Activated naive CD8-positive, alpha-beta T cell treated with anti-CD3 and anti-CD28 coated beads, Interleukin-2, amount 50 U/mL, for 24 hours (primary cell): Measurements from ENCODE around the gene MLLT1.

Source experiments
- ATAC-seq: fragments of 150-1000 bp; cut with Tn5 transposase; one replicate; pipeline ENCODE4 v1.10.0; 2021
- DNase-seq: peaks from one replicate; pipeline ENCODE4 v3.0.0; 2021
- H3K27ac Mint-ChIP-seq: one replicate; pipeline ENCODE4 v1.8.0; 2021; ENCODE audit warnings: mild to moderate bottlenecking, mixed read lengths
- H3K27me3 Mint-ChIP-seq: one replicate; pipeline ENCODE4 v1.8.0; 2021; ENCODE audit warnings: mixed read lengths
- H3K36me3 Mint-ChIP-seq: one replicate; pipeline ENCODE4 v1.8.0; 2021; ENCODE audit warnings: low read depth, mixed read lengths
- H3K4me1 Mint-ChIP-seq: one replicate; pipeline ENCODE4 v1.8.0; 2021; ENCODE audit warnings: mixed read lengths
- H3K4me3 Mint-ChIP-seq: one replicate; pipeline ENCODE4 v1.8.0; 2021; ENCODE audit warnings: mild to moderate bottlenecking, moderate library complexity, mixed read lengths
- H3K9me3 Mint-ChIP-seq: one replicate; pipeline ENCODE4 v1.8.0; 2021; ENCODE audit warnings: mixed read lengths

MLLT1 gene

DNA sequence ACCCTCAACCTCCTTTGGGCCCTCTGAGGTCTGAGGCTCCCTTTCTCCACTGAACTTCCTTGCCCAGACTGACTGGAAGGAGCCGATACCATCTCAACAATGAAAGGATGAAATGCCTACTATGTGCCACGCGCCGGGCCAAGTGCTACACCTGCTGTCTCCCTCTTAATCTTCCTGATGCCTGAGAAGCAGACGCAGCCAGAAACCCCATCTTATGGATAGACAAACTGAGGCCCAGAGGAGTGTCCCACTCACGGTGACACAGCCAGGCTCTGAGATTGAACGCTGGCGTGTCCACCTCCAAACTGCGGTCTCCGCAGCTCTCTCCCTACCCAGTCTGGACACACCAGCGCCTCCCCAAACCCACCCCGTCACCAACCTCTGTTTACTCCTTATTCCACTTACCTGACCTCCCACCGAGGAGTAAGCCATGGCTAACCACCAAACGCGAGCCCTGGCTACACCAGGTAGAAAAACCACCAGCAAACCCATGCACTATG, 20.9 kb downstream of the MLLT1 start:
- peaks cover 35% of the 10 kb centered on the region for H3K36me3 Mint-ChIP-seq
- ATAC-seq = no peak
- no peak overlapping the region for H3K4me3 Mint-ChIP-seq
- H3K4me1 Mint-ChIP-seq = peaks cover 25% of the 10 kb centered on the region
- DNase-seq = no peak
- no peak overlapping the region for H3K27ac Mint-ChIP-seq
- no peaks in the 10 kb centered on the region for H3K27me3 Mint-ChIP-seq
- H3K9me3 Mint-ChIP-seq = no peaks in the 10 kb centered on the region

DNA sequence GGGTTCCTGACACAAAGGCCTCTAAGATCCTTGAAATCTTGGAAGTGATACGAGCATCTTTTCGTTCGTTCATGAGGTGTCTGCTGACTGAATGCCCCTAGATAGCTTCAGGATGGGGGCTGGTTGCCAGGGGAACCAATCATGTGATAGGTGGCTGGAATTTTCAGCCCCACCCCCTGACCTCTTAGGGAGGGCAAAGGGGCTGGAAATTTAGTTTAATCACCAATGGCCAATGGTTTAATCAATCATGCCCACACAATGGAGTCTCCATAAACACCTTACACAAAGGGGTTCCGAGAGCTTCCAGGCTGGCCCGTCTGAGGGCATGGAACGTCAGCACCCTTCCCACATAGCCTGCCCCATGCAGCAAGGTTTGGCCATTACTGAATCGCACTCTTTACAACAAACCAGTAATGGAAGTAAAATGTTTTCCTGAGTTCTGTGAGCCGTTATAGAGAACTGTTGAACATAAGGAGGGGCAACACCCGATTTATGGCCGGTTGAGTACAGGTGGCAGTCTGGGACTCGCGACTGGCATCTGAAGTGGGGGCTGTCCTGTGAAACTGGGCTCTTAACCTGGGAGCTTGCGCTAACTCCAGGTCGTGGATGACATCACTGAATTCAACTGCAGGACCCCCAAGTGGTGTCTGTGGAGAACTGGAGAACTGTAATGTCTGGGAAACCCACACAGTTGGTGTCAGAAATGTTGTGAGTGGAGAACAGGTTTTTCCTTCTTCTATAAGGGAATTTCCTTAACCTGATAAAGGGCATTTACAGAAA, 25.6 kb downstream of the MLLT1 start:
- H3K4me1 Mint-ChIP-seq = peaks cover 39% of the 10 kb centered on the region
- H3K9me3 Mint-ChIP-seq = no peaks in the 10 kb centered on the region
- H3K27me3 Mint-ChIP-seq = no peaks in the 10 kb centered on the region
- ATAC-seq (no peak), DNase-seq (no peak)
- no peak overlapping the region for H3K4me3 Mint-ChIP-seq
- H3K27ac Mint-ChIP-seq = no peak overlapping the region
- H3K36me3 Mint-ChIP-seq = peaks cover 28% of the 10 kb centered on the region

DNA sequence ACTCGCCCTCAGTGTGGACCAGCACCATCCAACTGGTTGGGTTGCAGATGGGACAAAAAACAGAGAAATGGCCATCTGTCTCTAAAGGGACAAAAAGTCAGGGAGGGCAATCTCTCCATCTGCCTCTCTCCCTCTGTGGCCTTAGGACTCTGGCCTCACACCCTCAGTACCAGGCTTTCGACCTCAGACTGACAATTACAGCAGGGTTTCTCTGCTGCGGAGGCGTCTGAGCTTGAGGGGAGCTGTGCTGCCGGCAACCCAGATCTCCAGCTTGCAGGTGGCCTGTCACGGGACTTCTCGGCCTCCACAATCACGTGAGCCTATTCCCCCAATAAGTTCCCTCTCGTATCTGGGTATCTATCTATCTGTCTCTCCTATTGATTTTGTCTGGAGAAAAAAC, 27.7 kb downstream of the MLLT1 start:
- Mint-ChIP-seq H3K27ac (no peak overlapping the region), H3K36me3 (peaks cover 29% of the 10 kb centered on the region), H3K4me1 (peaks cover 50% of the 10 kb centered on the region), H3K9me3 (no peaks in the 10 kb centered on the region), H3K27me3 (no peaks in the 10 kb centered on the region), H3K4me3 (no peak overlapping the region)
- ATAC-seq (no peak), DNase-seq (no peak)

DNA sequence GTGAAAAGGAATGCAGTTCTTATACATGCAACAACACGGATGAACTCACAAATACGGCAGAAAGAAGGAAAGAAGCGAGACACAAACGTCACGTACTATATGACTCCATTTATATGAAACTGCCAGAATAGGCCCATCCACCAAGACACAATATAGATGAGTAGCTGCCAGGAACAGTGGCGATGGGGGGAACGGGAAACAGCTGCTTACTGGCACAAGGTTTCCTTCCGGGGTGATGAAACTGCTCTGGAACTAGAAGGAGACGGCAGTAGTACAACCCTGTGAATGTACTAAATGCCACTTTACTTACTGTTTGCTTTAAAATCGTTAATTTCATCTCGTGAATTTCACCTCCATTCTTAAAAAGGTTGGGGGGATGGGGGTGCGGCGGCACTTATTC, 28.9 kb downstream of the MLLT1 start:
- Mint-ChIP-seq H3K27ac (peak overlapping the region; percentile 35), H3K9me3 (no peaks in the 10 kb centered on the region), H3K4me1 (peaks cover 51% of the 10 kb centered on the region), H3K4me3 (no peak overlapping the region), H3K36me3 (peaks cover 28% of the 10 kb centered on the region), H3K27me3 (no peaks in the 10 kb centered on the region)
- DNase-seq (no peak), ATAC-seq (no peak)

DNA sequence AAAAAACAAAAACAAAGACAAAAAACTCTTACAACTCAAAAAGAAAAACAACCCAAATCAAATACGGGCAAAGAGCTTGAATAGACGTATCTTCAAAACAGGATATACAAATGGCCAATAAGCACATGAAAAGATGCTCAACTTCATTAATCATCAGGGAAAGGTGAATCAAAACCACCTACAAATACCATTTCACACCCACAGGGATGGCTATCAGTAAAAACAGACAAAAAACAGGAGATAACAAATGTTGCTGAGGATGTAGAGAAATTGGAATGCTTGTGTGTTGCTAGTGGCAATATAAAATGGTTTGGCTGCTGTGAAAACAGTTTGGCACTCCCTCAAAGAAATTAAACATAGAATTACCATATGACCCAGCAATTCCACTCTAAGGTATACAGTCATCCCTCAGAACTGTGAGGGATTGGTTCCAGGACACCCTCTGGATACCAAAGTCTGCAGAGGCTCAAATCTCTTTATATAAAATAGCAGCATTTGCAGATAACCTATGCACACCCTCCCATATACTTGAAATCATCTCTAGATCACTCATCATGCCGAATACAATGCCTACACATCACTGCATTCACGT, 29.7 kb downstream of the MLLT1 start:
- ATAC-seq (peak; percentile 54), DNase-seq (no peak)
- peaks cover 53% of the 10 kb centered on the region for H3K4me1 Mint-ChIP-seq
- no peak overlapping the region for H3K27ac Mint-ChIP-seq
- no peak overlapping the region for H3K4me3 Mint-ChIP-seq
- H3K27me3 Mint-ChIP-seq = no peaks in the 10 kb centered on the region
- H3K9me3 Mint-ChIP-seq = no peaks in the 10 kb centered on the region
- H3K36me3 Mint-ChIP-seq = peaks cover 26% of the 10 kb centered on the region

DNA sequence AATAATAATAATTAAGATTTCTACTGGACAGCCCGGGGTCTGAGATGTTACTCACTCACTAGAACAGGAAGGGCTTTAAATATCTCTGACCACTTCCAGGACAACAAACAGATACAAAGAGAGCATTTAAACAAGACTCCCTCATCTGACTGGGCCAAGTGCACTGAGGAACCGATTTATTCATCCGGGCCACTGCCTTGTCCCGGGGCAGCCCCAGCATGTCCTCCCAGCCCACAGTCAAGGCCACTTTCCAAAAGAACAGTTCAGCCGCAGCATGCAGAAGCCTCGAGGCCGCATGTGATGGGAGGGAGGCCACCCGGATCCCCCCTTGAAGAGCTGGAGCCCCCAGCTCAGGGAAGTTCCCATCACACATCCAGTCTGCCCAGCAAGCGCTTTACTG, 30.5 kb downstream of the MLLT1 start:
- ATAC-seq (no peak), DNase-seq (no peak)
- Mint-ChIP-seq H3K27ac (no peak overlapping the region), H3K9me3 (no peaks in the 10 kb centered on the region), H3K27me3 (no peaks in the 10 kb centered on the region), H3K4me1 (peaks cover 52% of the 10 kb centered on the region), H3K36me3 (peaks cover 24% of the 10 kb centered on the region), H3K4me3 (no peak overlapping the region)

DNA sequence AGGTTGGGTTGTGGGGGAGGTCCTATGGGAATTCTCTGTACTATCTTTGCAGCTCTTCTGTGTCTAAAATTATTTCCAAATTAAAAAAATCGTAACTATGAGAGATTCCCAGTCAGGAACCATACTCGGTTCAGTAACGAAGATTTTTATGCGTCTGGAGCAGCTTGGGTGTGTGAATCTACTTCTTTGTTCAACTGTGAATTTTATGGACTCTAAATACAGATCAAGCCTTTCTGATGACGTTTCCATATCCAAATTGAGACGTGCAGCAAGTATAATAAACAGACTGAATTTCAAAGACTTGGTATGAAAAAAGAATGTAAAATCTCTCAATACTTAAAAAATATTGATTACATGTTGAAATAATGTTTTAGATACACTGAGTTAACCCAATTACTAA, 30.9 kb downstream of the MLLT1 start:
- no peak overlapping the region for H3K4me3 Mint-ChIP-seq
- no peaks in the 10 kb centered on the region for H3K9me3 Mint-ChIP-seq
- H3K27me3 Mint-ChIP-seq = no peaks in the 10 kb centered on the region
- no peak overlapping the region for H3K27ac Mint-ChIP-seq
- H3K36me3 Mint-ChIP-seq = peaks cover 24% of the 10 kb centered on the region
- ATAC-seq (no peak), DNase-seq (no peak)
- peaks cover 56% of the 10 kb centered on the region for H3K4me1 Mint-ChIP-seq

DNA sequence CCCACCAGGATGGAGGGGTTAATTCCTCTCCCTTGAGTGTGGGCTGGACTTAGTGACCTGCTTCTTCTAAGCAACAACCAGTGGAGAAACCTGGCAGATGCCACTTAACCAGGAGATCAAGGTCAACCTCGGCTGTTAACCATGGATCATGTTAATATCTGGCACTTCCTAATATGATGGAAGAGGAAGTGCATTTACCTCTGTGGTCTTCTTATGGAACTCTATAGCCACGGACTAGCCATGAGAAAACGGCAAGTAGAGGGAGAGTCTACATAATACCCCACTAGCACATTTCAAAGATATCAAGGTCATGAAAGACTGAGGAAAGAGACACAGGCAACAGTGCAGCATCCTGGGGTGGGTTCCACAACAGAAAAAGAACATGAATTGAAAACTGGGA, 31.4 kb downstream of the MLLT1 start:
- Mint-ChIP-seq H3K9me3 (no peaks in the 10 kb centered on the region), H3K4me3 (no peak overlapping the region), H3K27ac (no peak overlapping the region), H3K27me3 (no peaks in the 10 kb centered on the region), H3K4me1 (peaks cover 59% of the 10 kb centered on the region), H3K36me3 (peaks cover 24% of the 10 kb centered on the region)
- ATAC-seq (no peak), DNase-seq (no peak)

DNA sequence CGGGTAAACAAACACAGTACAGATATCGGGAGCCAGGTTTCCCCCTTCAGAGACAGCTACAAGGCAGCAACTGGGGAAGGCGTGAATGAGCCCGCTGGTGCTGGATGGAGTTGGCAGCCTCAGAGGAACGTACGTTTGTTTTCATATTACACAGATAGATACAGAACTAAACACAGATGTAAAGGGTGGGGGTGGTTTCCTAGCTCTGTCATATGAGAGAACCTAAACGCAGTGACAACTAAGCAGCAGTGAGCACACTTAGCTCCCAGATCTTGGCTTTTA, 32.8 kb downstream of the MLLT1 start:
- H3K4me3 Mint-ChIP-seq = no peak overlapping the region
- H3K27ac Mint-ChIP-seq = no peak overlapping the region
- ATAC-seq = no peak
- H3K4me1 Mint-ChIP-seq = peaks cover 60% of the 10 kb centered on the region
- H3K27me3 Mint-ChIP-seq = no peaks in the 10 kb centered on the region
- DNase-seq = no peak
- peaks cover 24% of the 10 kb centered on the region for H3K36me3 Mint-ChIP-seq
- H3K9me3 Mint-ChIP-seq = no peaks in the 10 kb centered on the region

DNA sequence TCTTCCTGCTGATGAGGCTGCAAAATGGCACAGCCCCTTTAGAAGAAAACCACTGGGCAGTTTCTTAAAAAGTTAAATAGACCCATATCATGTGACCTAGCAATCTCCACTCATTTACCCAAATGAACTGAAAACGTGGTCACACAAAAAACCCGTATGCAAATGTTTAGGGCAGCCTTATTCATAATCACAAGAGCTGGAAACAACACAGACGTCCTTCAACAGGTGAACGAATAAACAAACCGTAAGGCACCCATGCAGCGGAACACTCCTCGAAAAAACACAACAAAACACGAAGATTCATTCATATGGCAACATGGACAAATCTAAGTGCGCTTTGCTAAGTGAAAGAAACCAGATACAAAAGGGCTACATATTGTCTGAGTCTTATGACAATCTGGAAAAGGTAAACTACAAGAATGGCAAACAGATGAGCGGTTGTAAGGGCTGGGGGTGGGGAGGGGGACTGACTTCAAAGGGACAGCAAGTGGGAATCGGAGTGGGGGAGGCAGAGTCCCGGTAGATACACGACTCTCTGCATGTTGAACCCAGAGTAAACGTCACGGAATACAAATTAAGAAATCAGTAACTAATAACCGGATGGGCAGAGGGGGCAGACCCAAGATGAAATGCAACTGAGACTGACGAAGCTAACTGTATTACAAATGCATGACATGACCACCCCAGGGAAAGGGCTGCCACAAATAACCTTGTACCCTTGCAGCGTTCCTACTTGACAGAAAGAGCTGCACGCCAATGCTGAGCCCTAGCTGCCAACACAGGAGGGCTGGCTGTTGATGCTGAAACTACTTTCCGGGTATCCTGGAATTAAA, 33.4 kb downstream of the MLLT1 start:
- Mint-ChIP-seq H3K27ac (no peak overlapping the region), H3K27me3 (no peaks in the 10 kb centered on the region), H3K36me3 (peaks cover 24% of the 10 kb centered on the region), H3K9me3 (no peaks in the 10 kb centered on the region), H3K4me3 (no peak overlapping the region), H3K4me1 (peaks cover 58% of the 10 kb centered on the region)
- DNase-seq = no peak
- no peak for ATAC-seq

DNA sequence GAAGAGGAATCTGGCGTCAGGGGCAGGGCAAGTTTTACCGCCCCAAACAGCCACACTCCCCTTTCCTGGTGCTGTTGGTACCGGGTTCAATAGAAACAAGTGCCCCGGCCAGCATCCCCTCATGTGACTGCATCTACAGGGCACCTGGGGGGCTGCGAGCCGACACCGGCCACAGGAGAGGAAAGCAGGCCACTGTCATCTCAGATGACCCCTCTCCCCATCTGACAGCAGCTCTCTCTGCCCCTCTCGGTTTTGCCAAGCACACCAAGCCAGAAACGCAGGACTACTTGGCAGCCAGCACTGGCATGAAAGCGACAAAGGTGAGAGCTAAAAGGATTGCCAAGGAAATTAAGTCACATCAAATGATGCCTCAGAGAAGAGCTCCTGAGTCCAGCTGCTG, 37.1 kb downstream of the MLLT1 start:
- H3K27me3 Mint-ChIP-seq = no peaks in the 10 kb centered on the region
- no peaks in the 10 kb centered on the region for H3K9me3 Mint-ChIP-seq
- no peak for DNase-seq
- no peak for ATAC-seq
- no peak overlapping the region for H3K4me3 Mint-ChIP-seq
- H3K27ac Mint-ChIP-seq = no peak overlapping the region
- peaks cover 14% of the 10 kb centered on the region for H3K36me3 Mint-ChIP-seq
- peaks cover 51% of the 10 kb centered on the region for H3K4me1 Mint-ChIP-seq

DNA sequence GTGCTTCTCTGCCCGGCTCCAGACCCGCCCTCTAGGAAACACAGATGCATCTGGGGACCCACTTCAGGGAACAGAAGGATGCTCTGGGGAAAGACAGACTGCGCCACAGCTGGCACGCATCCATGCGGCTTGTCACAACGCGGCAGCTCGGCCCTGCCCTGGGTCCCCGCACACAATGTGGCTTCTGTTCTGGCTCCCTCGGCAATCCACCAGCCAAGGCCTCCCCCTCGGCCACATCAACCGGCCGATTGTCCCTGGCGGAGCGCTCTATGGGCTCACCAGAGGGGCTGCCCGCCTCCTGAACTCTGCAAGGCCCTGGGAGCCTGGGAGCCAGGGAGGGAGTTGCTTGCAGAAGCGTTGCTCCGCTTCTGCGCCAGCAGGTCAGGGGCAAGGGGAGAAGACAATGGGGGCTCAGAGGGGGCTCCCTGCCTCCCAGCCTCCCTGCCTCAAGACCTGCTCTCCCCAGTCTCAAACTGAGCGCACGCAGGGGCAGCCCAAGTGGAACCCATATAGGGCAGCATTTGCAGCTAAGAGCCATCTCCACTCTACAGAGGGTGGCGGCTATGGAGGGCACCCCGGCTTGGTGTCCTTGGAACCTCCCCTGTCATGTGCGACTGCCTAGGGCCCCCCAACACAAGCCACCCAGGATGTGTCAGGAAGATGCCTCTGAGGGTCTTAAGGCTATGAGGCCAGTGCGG, 37.9 kb downstream of the MLLT1 start:
- peaks cover 10% of the 10 kb centered on the region for H3K36me3 Mint-ChIP-seq
- H3K4me3 Mint-ChIP-seq = no peak overlapping the region
- ATAC-seq (no peak), DNase-seq (no peak)
- no peaks in the 10 kb centered on the region for H3K9me3 Mint-ChIP-seq
- H3K4me1 Mint-ChIP-seq = peaks cover 51% of the 10 kb centered on the region
- no peak overlapping the region for H3K27ac Mint-ChIP-seq
- H3K27me3 Mint-ChIP-seq = no peaks in the 10 kb centered on the region

DNA sequence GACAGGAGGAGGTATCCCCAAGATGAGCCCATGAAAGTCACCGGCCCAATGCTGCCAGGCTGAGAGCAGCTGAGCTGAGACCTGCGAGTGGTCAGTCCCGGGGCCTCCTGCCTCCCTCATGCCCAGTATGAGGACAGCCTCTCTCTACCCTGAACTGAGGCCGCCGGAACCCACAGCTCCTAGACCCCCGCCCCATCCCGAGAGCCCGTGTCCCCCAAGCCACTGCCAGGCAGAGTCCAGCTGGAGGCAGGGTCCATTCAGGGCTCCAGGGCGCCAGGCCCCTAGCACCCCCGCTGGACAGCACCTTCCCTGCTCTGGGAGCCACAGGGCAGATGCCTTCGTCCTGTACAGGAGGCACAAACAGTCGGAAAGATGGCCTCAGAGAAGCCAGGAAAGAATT, 38.7 kb downstream of the MLLT1 start:
- DNase-seq = no peak
- H3K27ac Mint-ChIP-seq = no peak overlapping the region

DNA sequence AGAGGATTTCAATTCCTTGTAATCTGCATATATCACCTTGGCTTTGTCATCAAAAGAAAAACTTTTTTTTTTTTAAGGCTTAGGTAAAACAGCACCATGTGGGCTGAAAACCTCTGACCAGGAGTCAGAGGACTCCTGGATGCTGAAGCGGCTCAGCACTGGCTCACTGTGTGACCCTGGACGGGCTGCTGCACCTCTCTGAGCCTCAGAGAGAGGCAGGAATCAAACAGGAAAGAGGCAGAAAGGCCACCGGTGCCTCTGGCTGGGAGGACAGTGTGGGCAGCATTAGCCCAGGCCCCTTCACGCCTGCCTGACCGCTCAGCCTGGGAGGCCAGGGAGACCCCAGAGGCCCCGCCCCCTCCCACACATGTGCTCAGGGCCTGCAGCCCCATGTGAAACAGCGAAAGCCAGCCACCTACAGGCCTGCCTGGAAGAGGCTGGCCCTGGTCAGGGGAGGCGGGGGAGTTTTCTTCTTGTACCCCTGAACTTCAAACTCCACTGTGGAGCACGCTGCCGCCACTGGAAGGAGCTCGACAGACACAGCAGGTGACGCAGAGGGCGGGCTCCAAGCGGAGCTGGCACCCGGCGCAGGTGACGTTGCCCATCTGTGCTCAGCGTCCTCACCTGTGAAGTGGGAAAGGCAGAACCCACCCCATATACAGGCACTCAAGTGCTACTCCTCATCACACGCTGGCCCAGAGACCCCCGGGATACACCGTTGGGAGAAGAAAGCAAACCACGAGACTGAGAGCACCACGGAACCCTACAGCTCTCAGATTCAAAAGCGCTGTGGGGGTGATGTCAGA, 39.7 kb downstream of the MLLT1 start:
- ATAC-seq (no peak), DNase-seq (no peak)
- peaks cover 3% of the 10 kb centered on the region for H3K36me3 Mint-ChIP-seq
- no peaks in the 10 kb centered on the region for H3K9me3 Mint-ChIP-seq
- H3K27me3 Mint-ChIP-seq = no peaks in the 10 kb centered on the region
- peaks cover 50% of the 10 kb centered on the region for H3K4me1 Mint-ChIP-seq
- no peak overlapping the region for H3K4me3 Mint-ChIP-seq
- H3K27ac Mint-ChIP-seq = peak overlapping the region; percentile 2

More for the DNA sequence above, 38.7 kb downstream of the MLLT1 start:
- no peak for ATAC-seq
- Mint-ChIP-seq H3K9me3 (no peaks in the 10 kb centered on the region), H3K27me3 (no peaks in the 10 kb centered on the region), H3K36me3 (peaks cover 5% of the 10 kb centered on the region), H3K4me1 (peaks cover 49% of the 10 kb centered on the region), H3K4me3 (no peak overlapping the region)
